ENCODE data around the gene KRTAP5-10. TPM values are rescaled to one million over a fixed set of nuclear protein-coding genes. Genes with fewer than 3 reads are reported as not detected.
"Not testable (repeated sequence)": the region's sequence is repeated elsewhere in the genome, so short reads cannot be mapped to it uniquely, and the experiment has no call there.

KRTAP5-10 gene
- total RNA-seq, 4 donors from 2014 or later: not detected

- WGBS, 2 donors: 41 to 46% methylated on average over 11 of the region's 11 CpGs
- H3K36me3 ChIP-seq; H3K4me1 ChIP-seq; H3K27me3 ChIP-seq; H3K4me3 ChIP-seq (replicated peaks in 1 of 3); H3K9me3 ChIP-seq; H3K27ac ChIP-seq; intact Hi-C loops (cut with DNase I): not testable (repeated sequence)
- TF ChIP-seq CTCF (IDR thresholded peaks at IDR 0.05): peak in 3 of 6 experiments; percentile 24 to 34 (median 27)
- peak; percentile 54 to 59 for DNase-seq
These were observed 23.6 kb downstream of the KRTAP5-10 start for GRCh38 chr11:71588822-71589545.

- whole genome bisulfite sequencing, 2 donors: 19 to 40% methylated on average over 8 of the region's 8 CpGs
- peak; percentile 62 to 68 for DNase-seq
- intact Hi-C loops (cut with DNase I); H3K36me3 ChIP-seq; H3K27ac ChIP-seq; H3K4me3 ChIP-seq (replicated peaks in 1 of 3); H3K9me3 ChIP-seq; H3K27me3 ChIP-seq; H3K4me1 ChIP-seq: not testable (repeated sequence)
These were observed 24.2 kb downstream of the KRTAP5-10 start for GRCh38 chr11:71589546-71589920.

- intact Hi-C loops (cut with DNase I); DNase-seq; H3K4me1 ChIP-seq; H3K9me3 ChIP-seq; H3K4me3 ChIP-seq (replicated peaks in 1 of 3); H3K36me3 ChIP-seq; H3K27me3 ChIP-seq; H3K27ac ChIP-seq: not testable (repeated sequence)
- WGBS, 2 donors: 74 to 75% methylated on average over 8 to 10 of the region's 11 CpGs
These were observed 37.9 kb downstream of the KRTAP5-10 start for GRCh38 chr11:71603221-71603620.

- 28 to 30% methylated on average over 3 to 5 of the region's 17 CpGs for WGBS, 2 donors
- peak in 4 of 6 experiments; percentile 35 to 56 (median 48) for TF ChIP-seq CTCF (IDR thresholded peaks at IDR 0.05)
- H3K4me3 ChIP-seq (replicated peaks in 1 of 3); intact Hi-C loops (cut with DNase I); H3K36me3 ChIP-seq; H3K4me1 ChIP-seq; H3K27me3 ChIP-seq; H3K27ac ChIP-seq; H3K9me3 ChIP-seq: not testable (repeated sequence)
- peak; percentile 41 to 44 for DNase-seq
These were observed 39.6 kb downstream of the KRTAP5-10 start for GRCh38 chr11:71604798-71605488.

- H3K36me3 ChIP-seq; H3K27ac ChIP-seq; H3K4me3 ChIP-seq (replicated peaks in 1 of 3); intact Hi-C loops (cut with DNase I); H3K9me3 ChIP-seq; DNase-seq; H3K27me3 ChIP-seq; H3K4me1 ChIP-seq: not testable (repeated sequence)
- WGBS, 2 donors: 38 to 47% methylated on average over 19 to 20 of the region's 48 CpGs
These were observed 41.6 kb downstream of the KRTAP5-10 start for GRCh38 chr11:71606853-71607519.

GRCh38 chr11:71607520-71608216 is 42.3 kb downstream of the KRTAP5-10 start:
- intact Hi-C loops (cut with DNase I); H3K27me3 ChIP-seq; H3K4me1 ChIP-seq; H3K9me3 ChIP-seq; H3K27ac ChIP-seq; H3K4me3 ChIP-seq (replicated peaks in 1 of 3); DNase-seq; H3K36me3 ChIP-seq: not testable (repeated sequence)
- WGBS, 2 donors: 0 to 1% methylated on average over 3 to 18 of the region's 59 CpGs

- H3K27me3 ChIP-seq; DNase-seq; H3K27ac ChIP-seq; H3K9me3 ChIP-seq; H3K4me1 ChIP-seq; H3K36me3 ChIP-seq; H3K4me3 ChIP-seq (replicated peaks in 1 of 3); intact Hi-C loops (cut with DNase I): not testable (repeated sequence)
- WGBS, 2 donors: 0% methylated on average over 2 of the region's 21 CpGs; no CpG with 5 or more reads in 1 of the 2 donors
These were observed 42.9 kb downstream of the KRTAP5-10 start for GRCh38 chr11:71608272-71608671.

- H3K4me3 ChIP-seq (replicated peaks in 1 of 3); H3K9me3 ChIP-seq; intact Hi-C loops (cut with DNase I); DNase-seq; H3K27me3 ChIP-seq; H3K4me1 ChIP-seq; H3K27ac ChIP-seq; H3K36me3 ChIP-seq: not testable (repeated sequence)
- 62 to 67% methylated on average over 21 of the region's 21 CpGs for WGBS, 2 donors
These were observed 46.0 kb downstream of the KRTAP5-10 start for GRCh38 chr11:71611218-71611910.

- H3K36me3 ChIP-seq; H3K27me3 ChIP-seq; H3K4me1 ChIP-seq; H3K9me3 ChIP-seq; DNase-seq; H3K4me3 ChIP-seq (replicated peaks in 1 of 3); intact Hi-C loops (cut with DNase I); H3K27ac ChIP-seq: not testable (repeated sequence)
- 73 to 85% methylated on average over 4 to 6 of the region's 7 CpGs for WGBS, 2 donors
These were observed 48.6 kb downstream of the KRTAP5-10 start for GRCh38 chr11:71613931-71614330.
